Left ventricle myocardium inferior (tissue), 1 donor: ENCODE results near the gene METTL23. TPM values are rescaled to one million over a fixed set of nuclear protein-coding genes. Genes with fewer than 3 reads are reported as not detected.

Experiments
- DNase-seq: peaks from one replicate; pipeline ENCODE4 v3.0.0-alpha.2; 2020
- H3K27ac ChIP-seq: fragments of 200-600 bp; replicated peaks from 2 replicates; pipeline ENCODE4 v1.8.0; 2021
- H3K27me3 ChIP-seq: fragments of 200-600 bp; 2 replicates; pipeline ENCODE4 v1.8.0; 2021; ENCODE audit warnings: low read depth
- H3K36me3 ChIP-seq: fragments of 200-600 bp; 2 replicates; pipeline ENCODE4 v1.8.0; 2021
- H3K4me1 ChIP-seq: fragments of 200-600 bp; 2 replicates; pipeline ENCODE4 v1.8.0; 2021
- H3K4me3 ChIP-seq: fragments of 200-600 bp; 2 replicates; pipeline ENCODE4 v1.8.0; 2021; ENCODE audit warnings: mild to moderate bottlenecking, moderate library complexity
- H3K9me3 ChIP-seq: fragments of 200-600 bp; replicated peaks from 2 replicates; pipeline ENCODE4 v1.8.0; 2021
- intact Hi-C: fragments of 100-400 bp; cut with micrococcal nuclease; formaldehyde crosslinking; loops from one replicate; pipeline ENCODE4 v1.11.0; 2022
- total RNA-seq: library from RNA; stranded (reverse); fragmentation: NEBNext Ultra II Directional; extraction: Animal tissue kit (Norgen Biotek cat#: 25700); gene quantifications from one replicate; pipeline ENCODE4 v1.2.1, GENCODE V29; 2021
- TF ChIP-seq, protein P1 (sequence below): fragments of 200-600 bp; IDR thresholded peaks from 2 replicates; pipeline ENCODE4 v1.8.0; 2021; ENCODE audit warnings: antibody characterized with exemption, mild to moderate bottlenecking, borderline replicate concordance
- donor health status: DM: no; HTN: yes; CAD: no; lungs with severe emphysema.

The METTL23 gene
- total RNA-seq, 1 donor from 2014 or later, result 21.0 TPM

DNA sequence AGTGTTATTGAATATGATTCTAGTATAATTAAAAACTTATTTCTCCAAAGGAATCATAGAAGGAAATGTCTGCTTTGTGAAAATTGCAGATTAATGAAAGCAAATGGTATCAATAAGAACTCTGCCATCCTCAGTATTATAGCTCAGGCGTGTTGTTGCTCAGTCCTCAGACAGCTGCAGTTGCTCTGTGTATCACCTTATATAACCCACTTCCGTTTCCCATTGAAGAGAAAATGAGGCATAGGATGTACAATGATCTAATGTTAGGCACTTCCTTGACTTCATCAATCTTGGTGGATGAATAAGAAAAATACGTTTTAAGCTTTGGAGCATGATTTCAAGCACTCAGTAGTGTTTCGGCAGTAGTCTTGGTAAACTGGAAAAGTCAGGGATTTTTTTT is 25.4 kb downstream of the METTL23 start:
- Histone ChIP-seq H3K27me3 (no peaks in the 10 kb centered on the region), H3K4me1 (peaks cover 42% of the 10 kb centered on the region), H3K9me3 (no peaks in the 10 kb centered on the region), H3K27ac (peak overlapping the region; percentile 60), H3K4me3 (no peak overlapping the region), H3K36me3 (peaks cover 43% of the 10 kb centered on the region)
- no peak for DNase-seq
- intact Hi-C loops, result no loop called here
- TF ChIP-seq, protein P1, sequence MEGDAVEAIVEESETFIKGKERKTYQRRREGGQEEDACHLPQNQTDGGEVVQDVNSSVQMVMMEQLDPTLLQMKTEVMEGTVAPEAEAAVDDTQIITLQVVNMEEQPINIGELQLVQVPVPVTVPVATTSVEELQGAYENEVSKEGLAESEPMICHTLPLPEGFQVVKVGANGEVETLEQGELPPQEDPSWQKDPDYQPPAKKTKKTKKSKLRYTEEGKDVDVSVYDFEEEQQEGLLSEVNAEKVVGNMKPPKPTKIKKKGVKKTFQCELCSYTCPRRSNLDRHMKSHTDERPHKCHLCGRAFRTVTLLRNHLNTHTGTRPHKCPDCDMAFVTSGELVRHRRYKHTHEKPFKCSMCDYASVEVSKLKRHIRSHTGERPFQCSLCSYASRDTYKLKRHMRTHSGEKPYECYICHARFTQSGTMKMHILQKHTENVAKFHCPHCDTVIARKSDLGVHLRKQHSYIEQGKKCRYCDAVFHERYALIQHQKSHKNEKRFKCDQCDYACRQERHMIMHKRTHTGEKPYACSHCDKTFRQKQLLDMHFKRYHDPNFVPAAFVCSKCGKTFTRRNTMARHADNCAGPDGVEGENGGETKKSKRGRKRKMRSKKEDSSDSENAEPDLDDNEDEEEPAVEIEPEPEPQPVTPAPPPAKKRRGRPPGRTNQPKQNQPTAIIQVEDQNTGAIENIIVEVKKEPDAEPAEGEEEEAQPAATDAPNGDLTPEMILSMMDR, result no peak

DNA sequence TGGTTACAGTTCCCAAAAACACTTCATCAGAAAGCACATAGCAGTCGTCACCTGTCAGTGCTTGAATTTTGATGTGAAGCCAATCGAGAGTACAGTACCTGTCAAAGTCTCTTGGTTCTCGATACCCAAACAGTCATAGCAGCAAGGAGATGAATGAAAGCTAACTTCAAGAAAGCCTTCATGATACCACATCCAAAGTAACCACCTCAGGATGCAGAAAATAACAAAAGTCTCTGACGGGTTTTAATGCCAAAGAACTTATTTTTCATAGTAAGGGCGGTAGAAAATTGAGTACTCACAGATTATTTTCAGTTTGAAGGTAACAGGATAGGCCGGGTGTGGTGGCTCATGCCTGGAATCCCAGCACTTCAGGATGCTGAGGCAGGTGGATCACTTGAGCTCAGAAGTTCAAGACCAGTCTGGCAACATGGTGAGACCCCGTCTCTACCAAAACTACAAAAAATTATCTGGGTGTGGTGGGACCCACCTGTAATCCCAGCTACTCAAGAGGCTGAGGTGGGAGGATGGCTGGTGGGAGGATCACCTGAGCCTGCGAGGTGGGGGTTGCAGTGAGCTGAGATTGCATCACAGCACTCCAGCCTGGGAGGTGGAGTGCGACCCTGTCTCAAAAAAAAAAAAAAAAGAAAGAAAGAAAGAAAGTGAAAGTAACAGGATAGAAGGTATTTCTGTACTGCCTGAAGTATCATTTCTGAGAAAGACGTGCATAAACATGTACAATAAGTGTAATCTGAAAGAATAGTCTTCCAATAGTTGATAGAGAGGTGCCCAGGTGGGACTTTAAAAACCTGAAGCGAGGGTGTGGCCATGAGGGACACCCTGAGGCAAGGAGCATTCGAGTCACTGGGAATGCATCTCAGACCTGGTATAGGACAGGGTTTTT is 26.7 kb downstream of the METTL23 start:
- Histone ChIP-seq H3K9me3 (no peaks in the 10 kb centered on the region), H3K4me1 (peaks cover 30% of the 10 kb centered on the region), H3K36me3 (peaks cover 54% of the 10 kb centered on the region), H3K4me3 (no peak overlapping the region), H3K27me3 (no peaks in the 10 kb centered on the region), H3K27ac (peak overlapping the region; percentile 60)
- no peak for DNase-seq
- TF ChIP-seq, protein P1, result no peak
- intact Hi-C loops, result no loop called here

DNA sequence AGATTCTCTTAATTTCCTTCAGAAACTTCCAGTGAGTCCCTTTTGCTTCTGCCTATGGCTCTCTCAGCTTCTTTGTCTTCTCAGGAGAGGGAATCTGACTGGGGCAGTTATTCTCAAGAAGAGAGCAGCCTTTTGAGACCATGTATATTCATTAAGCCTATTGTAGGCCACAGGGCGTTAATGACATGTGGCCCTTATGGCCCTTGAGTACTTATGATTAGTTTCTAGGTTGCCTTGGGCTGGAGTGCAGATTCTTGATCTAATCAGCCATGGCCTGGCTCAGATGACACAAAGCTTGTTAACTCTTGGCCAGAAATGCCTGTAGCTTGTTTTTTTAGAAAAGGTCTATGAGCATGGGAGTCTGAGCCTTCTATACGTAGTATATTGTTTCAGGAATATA is 28.6 kb downstream of the METTL23 start:
- intact Hi-C loops, result no loop called here
- DNase-seq, result no peak
- no peaks in the 10 kb centered on the region for H3K27me3 ChIP-seq
- H3K4me1 ChIP-seq, result peaks cover 21% of the 10 kb centered on the region
- peak overlapping the region; percentile 56 for H3K27ac ChIP-seq
- peaks cover 54% of the 10 kb centered on the region for H3K36me3 ChIP-seq
- H3K9me3 ChIP-seq, result no peaks in the 10 kb centered on the region
- H3K4me3 ChIP-seq, result no peak overlapping the region
- TF ChIP-seq, protein P1, result no peak

DNA sequence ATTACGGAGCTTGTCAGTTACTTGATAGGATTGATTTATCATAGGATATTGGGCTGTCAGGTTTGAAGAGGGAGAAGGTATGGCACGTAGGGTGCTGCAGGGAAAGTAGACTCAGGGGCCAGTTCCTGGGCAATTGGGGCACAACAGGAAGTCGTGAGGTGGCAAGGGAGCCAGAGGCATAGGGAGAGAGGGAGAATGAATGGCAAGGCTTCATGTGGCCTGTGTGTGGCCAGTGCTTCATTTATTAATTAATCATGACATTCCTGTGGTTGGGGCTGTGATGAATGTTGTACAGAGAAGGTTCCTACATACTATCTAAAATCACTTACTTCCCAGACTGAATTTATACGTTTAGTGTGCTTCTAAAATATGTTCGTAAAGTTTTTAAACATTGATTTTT is 30.6 kb downstream of the METTL23 start:
- DNase-seq, result no peak
- intact Hi-C loops, result no loop called here
- Histone ChIP-seq H3K36me3 (peaks cover 61% of the 10 kb centered on the region), H3K27ac (no peak overlapping the region), H3K27me3 (no peaks in the 10 kb centered on the region), H3K9me3 (no peaks in the 10 kb centered on the region), H3K4me1 (peaks cover 20% of the 10 kb centered on the region), H3K4me3 (no peak overlapping the region)
- TF ChIP-seq, protein P1, result no peak

DNA sequence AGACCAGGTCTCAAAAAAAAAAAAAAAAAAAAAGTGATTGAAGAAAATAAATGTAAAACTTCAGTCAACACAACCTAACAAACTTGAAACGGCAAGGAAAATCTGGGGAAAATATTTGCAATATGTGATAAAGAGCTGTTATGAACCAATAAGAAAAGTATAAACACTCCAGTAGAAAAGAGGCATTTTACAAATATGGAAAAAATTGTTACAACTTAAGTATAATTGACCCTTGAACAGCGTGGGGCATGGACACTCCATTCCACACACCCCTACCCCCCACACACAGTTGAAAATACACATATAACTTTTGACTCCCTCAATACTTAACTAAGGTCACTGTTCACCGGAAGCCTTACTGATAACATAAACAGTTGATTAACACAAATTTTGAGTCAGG is 31.9 kb downstream of the METTL23 start:
- no peak overlapping the region for H3K4me3 ChIP-seq
- H3K27me3 ChIP-seq, result no peaks in the 10 kb centered on the region
- no peak overlapping the region for H3K27ac ChIP-seq
- peaks cover 61% of the 10 kb centered on the region for H3K36me3 ChIP-seq
- H3K9me3 ChIP-seq, result no peaks in the 10 kb centered on the region
- DNase-seq, result no peak
- H3K4me1 ChIP-seq, result peaks cover 8% of the 10 kb centered on the region
- TF ChIP-seq, protein P1, result no peak
- intact Hi-C loops, result no loop called here
